Activated naive CD8-positive, alpha-beta T cell treated with anti-CD3 and anti-CD28 coated beads for 36 hours (primary cell): Measurements from ENCODE around the gene FBXL13. TPM values are rescaled to one million over a fixed set of nuclear protein-coding genes. Genes with fewer than 3 reads are reported as not detected.
"Not testable (repeated sequence)": the region's sequence is repeated elsewhere in the genome, so short reads cannot be mapped to it uniquely, and the experiment has no call there.

ENCODE experiments used
- DNase-seq: peaks from one replicate; pipeline ENCODE4 v3.0.0; 2021
- H3K27ac Mint-ChIP-seq: one replicate; pipeline ENCODE4 v1.8.0; 2022; ENCODE audit warnings: mild to moderate bottlenecking, moderate library complexity, mixed read lengths
- H3K27me3 Mint-ChIP-seq: one replicate; pipeline ENCODE4 v1.8.0; 2022; ENCODE audit warnings: mild to moderate bottlenecking, mixed read lengths
- H3K36me3 Mint-ChIP-seq: one replicate; pipeline ENCODE4 v1.8.0; 2021; ENCODE audit warnings: mild to moderate bottlenecking, mixed read lengths
- H3K4me1 Mint-ChIP-seq: one replicate; pipeline ENCODE4 v1.8.0; 2021; ENCODE audit warnings: mixed read lengths
- H3K4me3 Mint-ChIP-seq: one replicate; pipeline ENCODE4 v1.8.0; 2022; ENCODE audit warnings: mild to moderate bottlenecking, moderate library complexity, mixed read lengths
- H3K9me3 Mint-ChIP-seq: one replicate; pipeline ENCODE4 v1.8.0; 2022; ENCODE audit warnings: mixed read lengths
- total RNA-seq, 2 experiments: library from RNA; stranded (reverse); gene quantifications; one replicate each; pipeline ENCODE4 v1.2.3, GENCODE V29; 2021

FBXL13 gene
- total RNA-seq, 2 experiments from 2014 or later, result 0.78 to 0.82 TPM

- not testable (repeated sequence) for H3K4me1 Mint-ChIP-seq, H3K27ac Mint-ChIP-seq, H3K9me3 Mint-ChIP-seq, H3K4me3 Mint-ChIP-seq, DNase-seq, H3K27me3 Mint-ChIP-seq
- H3K36me3 Mint-ChIP-seq, result peaks cover 20% of the 10 kb centered on the region
Measured at GRCh38 chr7:102791367-102791766, 283.2 kb downstream of the FBXL13 start.

GRCh38 chr7:102790364-102791100 lies 284.1 kb downstream of the FBXL13 start:
- H3K4me3 Mint-ChIP-seq, H3K27ac Mint-ChIP-seq, H3K4me1 Mint-ChIP-seq, H3K9me3 Mint-ChIP-seq, H3K27me3 Mint-ChIP-seq, DNase-seq: not testable (repeated sequence)
- H3K36me3 Mint-ChIP-seq, result peaks cover 15% of the 10 kb centered on the region

GRCh38 chr7:102788770-102789169 lies 285.8 kb downstream of the FBXL13 start:
- H3K4me1 Mint-ChIP-seq, H3K9me3 Mint-ChIP-seq, H3K27me3 Mint-ChIP-seq, H3K27ac Mint-ChIP-seq, H3K4me3 Mint-ChIP-seq, H3K36me3 Mint-ChIP-seq, DNase-seq: not testable (repeated sequence)

GRCh38 chr7:102780926-102781325 lies 293.7 kb downstream of the FBXL13 start:
- H3K27me3 Mint-ChIP-seq, H3K4me1 Mint-ChIP-seq, DNase-seq, H3K4me3 Mint-ChIP-seq, H3K27ac Mint-ChIP-seq, H3K9me3 Mint-ChIP-seq: not testable (repeated sequence)
- peaks cover 21% of the 10 kb centered on the region for H3K36me3 Mint-ChIP-seq

- DNase-seq, H3K4me1 Mint-ChIP-seq, H3K27me3 Mint-ChIP-seq, H3K27ac Mint-ChIP-seq, H3K4me3 Mint-ChIP-seq, H3K9me3 Mint-ChIP-seq: not testable (repeated sequence)
- H3K36me3 Mint-ChIP-seq, result peaks cover 21% of the 10 kb centered on the region
Measured at GRCh38 chr7:102778663-102779062, 295.9 kb downstream of the FBXL13 start.

- H3K4me3 Mint-ChIP-seq, DNase-seq, H3K27me3 Mint-ChIP-seq, H3K4me1 Mint-ChIP-seq, H3K9me3 Mint-ChIP-seq, H3K27ac Mint-ChIP-seq: not testable (repeated sequence)
- H3K36me3 Mint-ChIP-seq, result peaks cover 14% of the 10 kb centered on the region
Measured at GRCh38 chr7:102776217-102776616, 298.4 kb downstream of the FBXL13 start.

GRCh38 chr7:102770467-102770866 lies 304.1 kb downstream of the FBXL13 start:
- H3K36me3 Mint-ChIP-seq, H3K9me3 Mint-ChIP-seq, H3K4me3 Mint-ChIP-seq, DNase-seq, H3K27me3 Mint-ChIP-seq, H3K27ac Mint-ChIP-seq, H3K4me1 Mint-ChIP-seq: not testable (repeated sequence)

- H3K36me3 Mint-ChIP-seq, H3K4me1 Mint-ChIP-seq, H3K27me3 Mint-ChIP-seq, H3K9me3 Mint-ChIP-seq, DNase-seq, H3K4me3 Mint-ChIP-seq, H3K27ac Mint-ChIP-seq: not testable (repeated sequence)
Measured at GRCh38 chr7:102769657-102770192, 304.9 kb downstream of the FBXL13 start.

- not testable (repeated sequence) for H3K27ac Mint-ChIP-seq, H3K4me3 Mint-ChIP-seq
Measured at GRCh38 chr7:102763295-102763905, 311.2 kb downstream of the FBXL13 start.

More at GRCh38 chr7:102763295-102763905, 311.2 kb downstream of the FBXL13 start:
- H3K4me1 Mint-ChIP-seq, H3K9me3 Mint-ChIP-seq, H3K27me3 Mint-ChIP-seq, DNase-seq, H3K36me3 Mint-ChIP-seq: not testable (repeated sequence)

Other genes starting within 250 kb of the FBXL13 start
- not detected for gene LRRC17, start 161.8 kb downstream of the FBXL13 start, total RNA-seq
- 10 to 100 TPM; 51.1 to 54.1 TPM for gene ARMC10, start 344 bp upstream of the FBXL13 start, total RNA-seq
- gene NAPEPLD, start 74.3 kb upstream of the FBXL13 start, total RNA-seq, result 1 to 10 TPM; 4.1 to 4.9 TPM
- gene PMPCB, start 222.6 kb upstream of the FBXL13 start, total RNA-seq, result 10 to 100 TPM; 90.3 to 91.9 TPM